UCSD-AML1 (cell line): ENCODE results near the gene MMS22L.

Source experiments
- DNase-seq: peaks from one replicate; lab custom pipeline; 2025; ENCODE audit not compliant: unreplicated experiment; lab: John Stamatoyannopoulos, UW

Gene MMS22L, protein sequence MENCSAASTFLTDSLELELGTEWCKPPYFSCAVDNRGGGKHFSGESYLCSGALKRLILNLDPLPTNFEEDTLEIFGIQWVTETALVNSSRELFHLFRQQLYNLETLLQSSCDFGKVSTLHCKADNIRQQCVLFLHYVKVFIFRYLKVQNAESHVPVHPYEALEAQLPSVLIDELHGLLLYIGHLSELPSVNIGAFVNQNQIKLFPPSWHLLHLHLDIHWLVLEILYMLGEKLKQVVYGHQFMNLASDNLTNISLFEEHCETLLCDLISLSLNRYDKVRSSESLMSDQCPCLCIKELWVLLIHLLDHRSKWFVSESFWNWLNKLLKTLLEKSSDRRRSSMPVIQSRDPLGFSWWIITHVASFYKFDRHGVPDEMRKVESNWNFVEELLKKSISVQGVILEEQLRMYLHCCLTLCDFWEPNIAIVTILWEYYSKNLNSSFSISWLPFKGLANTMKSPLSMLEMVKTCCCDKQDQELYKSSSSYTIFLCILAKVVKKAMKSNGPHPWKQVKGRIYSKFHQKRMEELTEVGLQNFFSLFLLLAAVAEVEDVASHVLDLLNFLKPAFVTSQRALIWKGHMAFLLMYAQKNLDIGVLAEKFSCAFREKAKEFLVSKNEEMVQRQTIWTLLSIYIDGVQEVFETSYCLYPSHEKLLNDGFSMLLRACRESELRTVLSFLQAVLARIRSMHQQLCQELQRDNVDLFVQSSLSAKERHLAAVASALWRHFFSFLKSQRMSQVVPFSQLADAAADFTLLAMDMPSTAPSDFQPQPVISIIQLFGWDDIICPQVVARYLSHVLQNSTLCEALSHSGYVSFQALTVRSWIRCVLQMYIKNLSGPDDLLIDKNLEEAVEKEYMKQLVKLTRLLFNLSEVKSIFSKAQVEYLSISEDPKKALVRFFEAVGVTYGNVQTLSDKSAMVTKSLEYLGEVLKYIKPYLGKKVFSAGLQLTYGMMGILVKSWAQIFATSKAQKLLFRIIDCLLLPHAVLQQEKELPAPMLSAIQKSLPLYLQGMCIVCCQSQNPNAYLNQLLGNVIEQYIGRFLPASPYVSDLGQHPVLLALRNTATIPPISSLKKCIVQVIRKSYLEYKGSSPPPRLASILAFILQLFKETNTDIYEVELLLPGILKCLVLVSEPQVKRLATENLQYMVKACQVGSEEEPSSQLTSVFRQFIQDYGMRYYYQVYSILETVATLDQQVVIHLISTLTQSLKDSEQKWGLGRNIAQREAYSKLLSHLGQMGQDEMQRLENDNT

DNA sequence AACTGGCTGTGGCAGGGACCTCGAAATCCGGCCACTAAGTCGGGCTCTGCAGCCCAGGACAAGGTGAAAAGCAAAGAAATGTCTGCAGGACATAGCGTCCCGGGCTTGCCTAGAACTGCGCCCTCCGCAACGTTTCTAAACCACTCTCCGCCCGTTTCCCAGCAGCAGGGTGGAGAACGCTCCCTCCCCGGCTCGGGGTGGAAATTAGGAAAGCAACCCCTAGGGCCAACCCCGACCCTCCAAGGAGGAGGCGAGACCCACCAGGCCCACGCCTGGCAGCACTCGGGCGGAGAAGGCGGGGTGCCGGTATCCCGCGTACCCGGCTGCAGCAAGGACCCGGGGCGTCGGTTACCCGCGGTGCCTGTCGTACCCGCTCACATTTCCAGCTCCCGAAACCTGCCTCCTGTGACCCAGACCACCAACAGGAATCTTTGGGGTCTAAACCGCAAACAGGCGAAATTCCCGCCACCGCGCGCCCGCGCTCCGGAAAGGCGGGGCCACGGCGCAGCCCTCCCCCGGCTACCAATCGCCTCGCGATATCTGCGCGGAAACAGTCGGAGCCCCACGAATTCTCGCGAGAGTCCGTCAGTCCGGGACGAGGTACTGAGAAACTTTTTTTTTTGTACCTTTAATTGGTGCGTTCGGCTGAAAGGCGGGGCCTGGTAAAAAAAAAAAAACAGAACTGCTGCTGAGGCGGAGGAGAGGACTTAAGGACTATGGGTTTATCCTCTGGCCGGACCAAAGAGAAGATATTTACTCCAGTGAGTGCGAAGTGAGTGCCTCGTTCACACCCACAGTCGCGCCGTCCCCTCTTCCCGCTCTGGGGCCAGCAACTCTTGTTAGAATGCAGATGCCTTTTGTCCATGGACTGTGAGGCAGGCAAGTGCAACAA is at the start of gene MMS22L:
MMS22L (minus strand) TSS at position 491 of the 892 bp plus-strand sequence. CDS start 739 bp downstream, outside the sequence.
- peak; percentile 90 for DNase-seq

DNA sequence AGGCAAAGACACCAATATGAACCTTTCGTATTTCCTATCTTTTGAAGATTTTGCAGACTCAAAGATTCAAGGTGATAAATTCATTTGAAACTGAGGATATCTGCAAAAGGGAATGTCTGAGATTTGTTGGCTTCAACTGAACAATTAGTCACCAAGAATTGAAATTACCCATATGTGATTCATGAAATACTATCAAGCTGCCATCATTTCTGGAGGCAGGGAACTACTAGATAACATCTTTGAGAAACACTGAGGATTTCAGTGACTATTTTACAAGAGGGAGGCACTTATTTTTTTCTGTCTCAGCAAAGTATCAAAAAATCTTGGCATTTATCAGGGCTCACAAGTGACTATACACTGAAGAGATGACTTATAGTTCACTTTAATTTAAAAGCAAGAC is 39.8 kb upstream of the MMS22L start:
- DNase-seq = no peak

DNA sequence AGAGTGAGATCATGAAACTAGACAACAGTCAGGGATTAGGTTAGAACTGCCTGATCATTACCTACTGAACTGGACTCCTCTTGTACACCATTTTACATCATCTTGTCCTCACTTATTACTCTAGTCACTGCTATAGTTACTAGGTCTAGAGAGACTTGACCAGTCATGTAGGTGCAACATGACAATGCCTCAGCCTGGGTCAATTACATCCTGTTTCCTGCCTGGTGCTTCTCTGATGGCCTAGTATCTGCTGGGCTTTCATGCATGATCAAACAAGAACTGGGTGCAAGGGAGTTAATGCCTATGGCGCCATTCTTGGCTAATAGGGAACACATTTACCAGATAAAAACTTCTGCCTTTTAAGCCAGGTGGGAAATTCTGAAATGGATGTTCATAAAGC is 39.2 kb upstream of the MMS22L start:
- DNase-seq = no peak

DNA sequence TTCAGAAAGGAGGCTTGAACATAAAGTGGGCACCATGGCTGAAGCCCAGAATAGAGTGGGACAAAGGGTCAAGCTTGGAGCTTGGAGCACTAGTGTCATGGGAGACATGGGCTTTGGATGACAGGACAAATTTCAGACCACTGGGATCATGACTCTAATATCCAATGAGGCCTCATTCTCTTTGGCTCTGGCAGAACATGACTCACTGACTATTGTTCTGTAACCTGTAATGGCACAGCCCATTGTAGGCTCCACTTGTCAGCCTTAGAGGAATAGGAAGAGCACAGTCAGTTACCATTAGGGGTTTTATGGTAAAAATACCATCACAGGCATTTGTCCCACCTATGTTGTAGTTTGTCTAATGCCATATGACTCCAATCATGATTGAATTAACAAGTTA is 34.0 kb upstream of the MMS22L start:
- DNase-seq = no peak

DNA sequence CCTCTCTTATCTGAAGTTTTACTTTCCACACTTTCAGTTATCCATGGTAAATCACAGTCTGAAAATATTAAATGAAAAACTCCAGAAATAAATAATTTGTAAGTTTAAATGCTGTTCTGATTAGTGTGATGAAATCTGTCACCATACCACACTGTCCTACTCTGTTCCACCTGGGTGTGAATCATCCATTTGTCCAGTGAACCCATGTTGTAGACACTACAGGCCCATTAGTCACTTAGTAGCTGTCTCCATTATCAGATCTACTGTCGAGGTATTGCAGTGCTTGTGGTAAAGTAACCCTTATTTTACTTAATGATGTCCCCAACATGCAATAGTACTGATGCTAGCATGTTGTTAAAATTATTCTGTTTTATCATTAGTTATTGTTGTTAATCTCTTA is 29.2 kb upstream of the MMS22L start:
- no peak for DNase-seq

DNA sequence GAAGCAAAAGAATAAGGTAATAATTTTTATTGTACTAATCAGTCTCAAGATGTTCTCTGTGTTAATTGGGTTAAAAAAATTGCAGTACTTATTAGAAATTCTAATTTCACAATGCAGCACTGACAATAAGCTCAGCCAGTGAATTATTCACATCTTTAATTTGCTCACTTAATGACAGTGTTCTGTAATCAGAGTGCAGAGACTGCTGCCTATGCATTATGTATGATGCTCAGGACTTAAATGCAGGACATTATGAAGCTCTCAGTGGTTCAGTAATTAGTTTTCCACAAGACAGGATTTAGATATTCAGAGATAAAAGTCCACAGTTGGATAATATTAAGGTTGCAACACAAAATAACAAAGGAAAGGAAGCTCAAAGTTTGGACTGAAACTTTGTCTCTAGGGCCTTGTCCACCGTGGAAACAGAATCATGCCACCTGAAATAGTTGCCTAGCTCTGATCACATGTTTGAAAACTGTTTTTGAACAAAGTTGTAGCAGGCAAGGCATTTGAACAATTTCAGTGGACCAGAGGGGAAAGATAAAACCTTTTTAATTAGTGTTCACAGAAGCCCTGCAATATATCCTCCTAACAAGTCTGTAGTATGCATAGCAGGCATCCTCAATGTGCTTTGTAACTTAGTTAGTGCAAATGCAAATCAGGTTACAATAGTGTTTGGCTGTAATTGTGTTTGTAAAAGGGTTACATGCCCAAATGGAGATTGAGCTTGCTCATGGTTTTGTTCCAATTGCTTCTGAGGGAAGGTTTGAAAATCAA is 23.7 kb upstream of the MMS22L start:
- DNase-seq = no peak

DNA sequence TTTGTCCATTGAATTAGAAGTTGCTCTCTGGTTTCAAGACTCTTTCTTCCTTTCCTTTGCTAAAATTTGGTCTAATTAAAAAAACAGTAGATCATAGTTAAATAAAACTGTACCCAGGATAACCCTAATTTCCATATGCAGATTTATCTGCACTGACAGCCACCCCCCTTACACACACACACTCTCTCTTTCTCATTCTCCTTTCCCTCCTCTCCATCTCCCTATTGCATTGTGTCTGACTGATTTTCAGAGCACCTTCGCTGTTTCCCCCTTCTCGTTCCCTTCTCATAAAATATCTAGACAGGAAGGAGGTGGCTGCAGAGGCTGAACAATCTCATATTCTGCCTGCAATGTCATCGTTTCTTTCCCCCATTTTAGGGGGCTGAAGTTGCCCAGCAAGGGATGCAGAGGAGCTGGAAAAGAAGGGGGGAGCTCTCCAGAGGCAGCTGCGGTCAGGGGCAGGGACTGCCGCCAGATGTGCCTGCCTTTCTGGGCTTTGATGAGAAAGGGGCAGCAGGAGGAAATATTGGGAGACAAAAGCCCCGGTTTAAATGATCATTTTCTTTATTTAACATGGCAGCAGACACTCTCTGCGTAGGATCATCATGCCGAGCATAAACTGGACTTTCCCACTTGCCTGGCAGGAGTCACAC is 22.5 kb upstream of the MMS22L start:
- DNase-seq = no peak

DNA sequence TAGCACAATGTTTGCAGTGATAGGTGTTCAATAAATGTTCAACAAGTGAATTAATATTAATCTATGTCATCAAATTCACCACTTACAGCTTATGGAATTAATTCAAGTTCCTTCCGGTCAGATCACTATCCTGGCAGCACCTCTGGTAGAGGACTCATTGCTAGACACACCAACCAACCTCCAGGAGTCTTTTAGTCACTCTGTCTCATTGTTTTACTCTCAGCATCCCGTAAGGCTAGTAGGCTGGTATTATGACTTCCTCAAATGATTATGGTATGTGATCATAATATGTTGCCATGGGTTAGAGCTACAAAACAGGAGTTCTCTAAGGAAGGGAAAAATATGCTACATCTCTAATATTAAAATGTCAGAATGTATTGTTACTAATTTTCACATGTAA is 21.7 kb upstream of the MMS22L start:
- DNase-seq = no peak

DNA sequence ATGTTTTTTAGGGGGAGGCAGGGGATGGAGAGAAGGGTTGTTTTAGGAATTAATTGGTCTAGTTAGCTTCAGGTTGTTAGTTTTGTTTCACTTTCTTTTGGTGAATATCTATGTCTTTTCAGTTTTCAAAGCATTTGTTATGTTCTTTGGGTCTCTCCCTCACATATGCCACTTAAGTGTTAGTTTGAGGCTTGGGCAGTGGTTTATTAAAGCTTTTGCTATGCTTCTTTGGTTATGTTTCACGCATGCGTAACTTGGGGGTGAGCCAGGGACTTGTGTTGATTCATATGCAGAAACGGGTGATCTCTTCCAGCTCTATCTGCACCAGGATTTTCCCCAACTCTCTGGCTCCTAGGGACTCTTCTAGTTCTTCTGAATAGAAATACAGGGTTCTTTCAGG is 11.4 kb upstream of the MMS22L start:
- DNase-seq = no peak

DNA sequence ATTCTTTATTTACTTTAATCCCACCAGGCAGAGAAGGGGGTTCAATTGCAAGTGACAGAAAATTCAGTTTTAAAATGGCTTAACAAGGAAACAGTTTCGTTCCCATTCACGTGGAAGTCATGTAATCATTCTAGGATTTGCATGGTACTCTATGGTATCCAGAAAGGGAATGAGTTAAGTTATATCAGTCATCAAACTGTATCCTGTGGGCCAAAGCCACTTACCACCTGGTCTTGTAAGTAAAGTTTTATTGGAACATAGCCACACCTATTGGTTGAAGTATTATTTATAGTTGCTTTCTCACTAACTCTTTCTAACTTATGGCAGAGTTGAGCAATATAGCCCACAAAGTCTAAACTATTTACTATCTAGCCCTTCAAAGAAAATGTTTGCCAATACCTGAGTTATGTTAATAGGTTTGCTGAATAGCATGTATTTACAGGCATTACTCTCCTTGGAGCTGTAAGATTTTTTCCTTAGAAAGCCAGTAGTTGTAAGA is 10.2 kb upstream of the MMS22L start:
- no peak for DNase-seq

DNA sequence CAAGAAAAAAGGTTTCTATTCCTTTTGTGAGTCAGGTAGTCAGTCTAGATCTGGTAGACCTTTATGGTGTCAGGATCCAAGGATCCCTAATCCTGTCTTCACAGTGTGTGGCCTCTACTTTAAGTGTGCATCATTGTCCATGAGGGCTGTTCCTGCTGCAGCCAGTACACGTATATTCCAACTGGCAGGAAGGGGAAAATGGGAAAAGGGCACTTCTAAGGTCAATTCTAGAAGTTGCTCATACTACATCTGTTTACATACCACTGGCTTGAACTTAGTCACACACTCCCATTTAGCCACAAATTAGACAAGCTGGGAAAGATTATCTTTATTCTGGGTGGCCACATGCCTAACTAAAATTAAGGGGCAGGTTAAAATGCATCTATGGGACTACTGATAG is 9.7 kb upstream of the MMS22L start:
- DNase-seq = no peak

DNA sequence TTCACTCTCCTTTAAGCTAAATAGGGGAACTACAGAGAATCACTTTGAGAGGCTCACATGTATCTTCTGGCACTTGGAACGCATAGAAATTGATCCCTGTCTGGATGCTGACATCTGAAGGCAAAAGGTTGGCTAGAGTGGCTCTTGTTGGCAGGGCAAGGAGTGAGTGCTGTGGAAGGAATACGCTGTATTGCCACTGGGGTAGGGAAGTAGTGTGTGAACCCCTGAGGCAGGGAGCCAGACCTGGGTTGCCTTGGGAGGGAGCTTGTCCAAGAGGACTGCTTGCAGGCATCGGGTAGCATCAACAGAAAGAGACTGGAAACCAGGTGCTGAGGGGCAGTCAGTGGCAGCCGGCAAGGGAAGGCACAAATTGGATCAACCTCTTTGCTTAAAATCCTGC is 8.9 kb upstream of the MMS22L start:
- DNase-seq = no peak

DNA sequence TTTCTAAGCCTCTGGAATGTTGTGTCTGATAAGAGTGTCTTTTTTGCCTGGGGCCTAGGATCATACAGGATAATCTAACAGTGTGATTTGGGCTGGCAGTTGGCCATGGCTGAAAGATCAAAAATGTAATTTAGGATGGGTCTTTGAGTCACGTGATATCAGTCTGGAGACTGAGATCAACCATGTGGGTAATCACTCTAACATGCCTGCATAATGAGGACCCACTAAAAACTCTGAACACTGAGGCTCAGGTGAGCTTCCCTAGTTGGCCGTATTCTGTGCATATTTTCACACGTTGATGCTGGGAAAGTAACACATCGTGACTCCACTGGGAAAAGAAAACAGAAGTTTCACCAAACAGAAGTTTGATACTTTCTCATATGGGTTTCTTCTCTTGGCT is 6.3 kb upstream of the MMS22L start:
- no peak for DNase-seq

DNA sequence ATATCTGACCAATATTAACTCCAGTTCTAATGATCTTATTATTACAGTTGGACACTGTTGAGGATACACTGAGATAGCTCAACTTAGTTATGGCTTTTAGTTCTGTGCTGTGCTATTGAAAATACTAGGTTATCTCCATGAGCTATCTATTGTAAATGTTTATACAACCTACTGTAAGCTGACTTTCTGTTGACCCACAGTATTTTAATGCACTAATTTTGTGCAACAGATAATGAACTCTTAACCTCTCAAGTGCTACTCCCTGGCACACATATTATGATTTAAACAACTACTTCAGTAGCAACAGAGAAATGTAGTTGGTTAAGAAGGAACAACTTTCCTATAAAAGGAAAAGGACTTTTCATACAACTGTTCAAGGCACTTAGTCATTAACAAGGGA is 5.2 kb upstream of the MMS22L start:
- DNase-seq = no peak

DNA sequence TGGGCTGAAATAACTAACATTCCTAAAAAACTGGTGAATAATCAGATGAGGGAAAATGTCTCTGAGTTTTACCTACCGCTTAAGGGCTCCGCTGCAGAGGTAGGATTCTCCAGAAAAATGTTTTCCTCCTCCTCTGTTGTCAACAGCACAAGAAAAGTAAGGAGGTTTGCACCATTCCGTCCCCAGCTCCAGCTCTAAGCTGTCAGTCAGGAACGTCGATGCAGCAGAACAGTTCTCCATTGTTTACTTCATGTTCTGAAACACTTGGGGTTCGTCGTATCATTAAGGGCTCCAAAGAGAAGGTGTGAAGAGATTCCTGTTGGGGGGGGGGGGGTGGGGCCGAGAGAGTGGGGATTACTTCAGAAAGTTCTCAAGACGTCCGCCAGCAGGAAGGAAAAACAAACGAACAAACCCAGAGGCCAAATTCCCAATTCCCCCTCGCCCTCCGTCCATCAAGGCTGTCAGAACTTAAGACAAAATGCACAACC is 734 bp downstream of the MMS22L start:
- DNase-seq = no peak

DNA sequence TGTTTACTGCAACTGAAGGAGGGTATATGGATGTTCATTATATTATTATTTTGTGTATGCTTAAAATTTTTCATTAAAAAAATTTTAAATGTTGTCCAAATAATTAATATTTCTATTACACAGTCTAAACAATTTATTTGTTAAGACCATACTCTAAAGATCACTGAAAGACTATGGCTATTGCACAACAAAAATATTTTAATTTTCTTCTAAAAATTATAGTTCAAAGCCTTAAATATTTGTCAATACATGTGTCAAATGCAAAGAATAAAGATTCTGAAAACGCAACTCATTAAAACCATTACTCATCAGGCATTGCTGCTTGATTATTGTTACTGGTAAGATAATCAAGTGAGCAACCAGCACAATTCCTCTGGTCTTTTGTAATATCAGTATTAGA is 2.2 kb downstream of the MMS22L start:
- DNase-seq = no peak

DNA sequence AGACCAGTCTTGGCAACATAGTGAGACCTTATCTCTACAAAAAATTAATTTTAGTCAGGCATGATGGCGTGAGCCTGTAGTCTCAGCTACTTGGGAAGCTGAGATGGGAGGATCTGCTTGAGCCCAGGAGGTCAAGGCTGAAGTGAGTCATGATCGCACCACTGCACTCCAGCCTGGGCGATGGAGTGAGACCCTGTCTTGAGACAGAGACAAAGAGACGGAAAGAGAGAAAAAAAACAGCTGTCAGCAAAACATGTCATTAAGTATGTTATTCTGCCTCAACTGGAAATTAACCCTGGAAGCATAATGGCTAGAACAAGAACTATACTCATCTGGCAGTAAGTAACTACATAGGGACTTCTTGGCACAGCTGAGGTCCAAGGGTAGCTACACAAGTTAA is 7.2 kb downstream of the MMS22L start:
- no peak for DNase-seq

DNA sequence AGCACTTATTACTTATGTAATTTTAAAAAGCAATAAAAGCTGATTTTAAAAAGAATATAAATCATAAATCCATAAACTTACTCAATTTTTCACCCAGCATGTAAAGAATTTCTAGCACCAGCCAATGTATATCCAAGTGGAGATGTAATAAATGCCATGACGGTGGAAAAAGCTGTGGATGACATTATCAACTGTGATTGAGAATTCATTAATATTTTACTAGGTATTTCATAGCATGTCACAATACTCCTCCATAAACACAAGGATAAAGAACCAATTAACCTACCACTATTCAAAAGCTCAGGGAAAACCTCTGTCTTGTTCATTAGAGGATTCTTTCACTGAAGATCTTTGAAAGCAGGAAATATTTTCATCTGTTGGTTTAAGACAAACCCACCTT is 13.2 kb downstream of the MMS22L start:
- no peak for DNase-seq

DNA sequence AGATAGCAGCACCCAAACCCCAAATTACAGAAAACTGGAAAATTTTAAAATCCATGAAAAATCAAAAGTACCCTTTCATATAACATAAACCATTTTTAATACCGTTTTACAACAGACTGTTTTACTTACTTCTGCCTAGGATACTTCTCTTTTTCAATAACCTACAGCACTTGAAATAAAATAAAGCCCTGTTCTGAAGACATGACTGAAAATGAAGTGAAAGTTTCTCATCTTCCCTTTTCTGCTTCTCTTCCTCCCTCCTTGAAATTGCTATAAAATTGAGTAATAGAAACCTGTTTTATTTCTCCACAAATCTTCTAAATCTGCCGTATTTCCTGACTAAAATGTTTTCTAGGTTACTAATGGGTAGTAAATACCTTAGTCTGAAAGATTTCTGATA is 20.3 kb downstream of the MMS22L start:
- DNase-seq = no peak
